CD4-positive, alpha-beta T cell treated with Interleukin-17A for 1 hour (primary cell): ENCODE results near the gene FAM53B.
"Not testable (repeated sequence)": the region's sequence is repeated elsewhere in the genome, so short reads cannot be mapped to it uniquely, and the experiment has no call there.

Experiments
- DNase-seq: peaks from one replicate; pipeline ENCODE4 v3.0.0-alpha.2; 2020

Gene FAM53B

GRCh38 chr10:124593431-124593985, 150.7 kb downstream of the FAM53B start:
- DNase-seq: no peak

- no peak for DNase-seq
These were observed 151.3 kb downstream of the FAM53B start for GRCh38 chr10:124592736-124593430.

- DNase-seq: no peak
These were observed 152.1 kb downstream of the FAM53B start for GRCh38 chr10:124592101-124592500.

GRCh38 chr10:124591123-124591495, 153.1 kb downstream of the FAM53B start:
- no peak for DNase-seq

GRCh38 chr10:124590216-124591122, 153.7 kb downstream of the FAM53B start:
- no peak for DNase-seq

- no peak for DNase-seq
These were observed 154.6 kb downstream of the FAM53B start for GRCh38 chr10:124589491-124590041.

GRCh38 chr10:124588736-124589490, 155.3 kb downstream of the FAM53B start:
- no peak for DNase-seq

- DNase-seq: not testable (repeated sequence)
These were observed 155.8 kb downstream of the FAM53B start for GRCh38 chr10:124588341-124588735.

GRCh38 chr10:124587811-124588211, 156.4 kb downstream of the FAM53B start:
- no peak for DNase-seq

GRCh38 chr10:124586142-124586541, 158.0 kb downstream of the FAM53B start:
- no peak for DNase-seq

- DNase-seq: no peak
These were observed 165.2 kb downstream of the FAM53B start for GRCh38 chr10:124579011-124579399.

GRCh38 chr10:124578231-124579010, 165.8 kb downstream of the FAM53B start:
- DNase-seq: no peak

- DNase-seq: no peak
These were observed 166.5 kb downstream of the FAM53B start for GRCh38 chr10:124577651-124578050.

GRCh38 chr10:124576526-124577420, 167.4 kb downstream of the FAM53B start:
- DNase-seq: no peak

- DNase-seq: no peak
These were observed 168.8 kb downstream of the FAM53B start for GRCh38 chr10:124575107-124576035.

- DNase-seq: no peak
These were observed 169.6 kb downstream of the FAM53B start for GRCh38 chr10:124574456-124575070.

- DNase-seq: no peak
These were observed 170.3 kb downstream of the FAM53B start for GRCh38 chr10:124573726-124574455.

GRCh38 chr10:124572751-124573150, 171.4 kb downstream of the FAM53B start:
- no peak for DNase-seq

GRCh38 chr10:124570646-124571045, 173.5 kb downstream of the FAM53B start:
- DNase-seq: no peak
